Measurements from ENCODE around the gene SAFB.

SAFB gene

GRCh38 chr19:5622465-5623396 is at the start of gene SAFB, which contains the start of gene SAFB2:
Gene SAFB (plus strand): TSS chr19:5623083. CDS start chr19:5623206, 123 bp downstream.
Gene SAFB2 (minus strand): TSS chr19:5622776. CDS start chr19:5622715, 61 bp downstream.
- DNase-seq (ENCODE audit: low read depth) = peak; percentile 99

- DNase-seq (ENCODE audit: low read depth) = no peak
Measured at GRCh38 chr19:5575590-5575989, 47.3 kb upstream of the SAFB start.

GRCh38 chr19:5578097-5578846 is 44.6 kb upstream of the SAFB start:
- DNase-seq (ENCODE audit: low read depth) = peak; percentile 17

GRCh38 chr19:5579286-5579685 is 43.6 kb upstream of the SAFB start:
- no peak for DNase-seq (ENCODE audit: low read depth)

GRCh38 chr19:5579697-5580096 is 43.2 kb upstream of the SAFB start:
- DNase-seq (ENCODE audit: low read depth) = no peak

GRCh38 chr19:5580161-5580571 is 42.7 kb upstream of the SAFB start:
- DNase-seq (ENCODE audit: low read depth) = no peak

- no peak for DNase-seq (ENCODE audit: low read depth)
Measured at GRCh38 chr19:5585461-5586299, 37.2 kb upstream of the SAFB start.

- DNase-seq (ENCODE audit: low read depth) = no peak
Measured at GRCh38 chr19:5586300-5587070, 36.4 kb upstream of the SAFB start.

GRCh38 chr19:5587071-5587455 is 35.8 kb upstream of the SAFB start:
- no peak for DNase-seq (ENCODE audit: low read depth)

- DNase-seq (ENCODE audit: low read depth) = no peak
Measured at GRCh38 chr19:5587661-5588060, 35.2 kb upstream of the SAFB start.

GRCh38 chr19:5588441-5588840 is 34.4 kb upstream of the SAFB start:
- peak; percentile 28 for DNase-seq (ENCODE audit: low read depth)

- DNase-seq (ENCODE audit: low read depth) = no peak
Measured at GRCh38 chr19:5588906-5589676, 33.8 kb upstream of the SAFB start.

GRCh38 chr19:5590151-5590864 is 32.6 kb upstream of the SAFB start:
- DNase-seq (ENCODE audit: low read depth) = no peak

- DNase-seq (ENCODE audit: low read depth) = no peak
Measured at GRCh38 chr19:5590865-5591154, 32.1 kb upstream of the SAFB start.

- no peak for DNase-seq (ENCODE audit: low read depth)
Measured at GRCh38 chr19:5591476-5591875, 31.4 kb upstream of the SAFB start.

- DNase-seq (ENCODE audit: low read depth) = no peak
Measured at GRCh38 chr19:5592531-5593342, 30.1 kb upstream of the SAFB start.

- DNase-seq (ENCODE audit: low read depth) = no peak
Measured at GRCh38 chr19:5593343-5594255, 29.3 kb upstream of the SAFB start.

- no peak for DNase-seq (ENCODE audit: low read depth)
Measured at GRCh38 chr19:5594521-5594950, 28.3 kb upstream of the SAFB start.

Measured in amniotic epithelial cell (primary cell).